ENCODE measurements around the gene HPS1.
A peak's percentile ranks its signal among the peaks of the same experiment; 100 is the strongest.

The HPS1 gene

GRCh38 chr10:98450618-98451017, 3.9 kb upstream of the HPS1 start:
- peaks cover 8% of the 10 kb centered on the region for H3K27me3 Mint-ChIP-seq
- H3K4me3 Mint-ChIP-seq = no peak overlapping the region
- DNase-seq (no peak), ATAC-seq (no peak)
- no peaks in the 10 kb centered on the region for H3K9me3 Mint-ChIP-seq
- H3K27ac Mint-ChIP-seq = no peak overlapping the region
- H3K4me1 Mint-ChIP-seq = peaks cover 12% of the 10 kb centered on the region

- H3K9me3 Mint-ChIP-seq = no peaks in the 10 kb centered on the region
- H3K27me3 Mint-ChIP-seq = peaks cover 8% of the 10 kb centered on the region
- H3K4me3 Mint-ChIP-seq = no peak overlapping the region
- H3K27ac Mint-ChIP-seq = no peak overlapping the region
- ATAC-seq = no peak
- peaks cover 25% of the 10 kb centered on the region for H3K4me1 Mint-ChIP-seq
- DNase-seq = no peak
Measured at GRCh38 chr10:98449287-98449686, 2.6 kb upstream of the HPS1 start.

GRCh38 chr10:98446151-98446660, 529 bp downstream of the HPS1 start:
- Mint-ChIP-seq H3K27ac (peak overlapping the region; percentile 97 to 98), H3K9me3 (no peaks in the 10 kb centered on the region), H3K27me3 (no peaks in the 10 kb centered on the region), H3K4me3 (peak overlapping the region; percentile 95 to 98), H3K4me1 (peaks cover 52% of the 10 kb centered on the region)
- DNase-seq (peak in 1 of 2 donors; percentile 49), ATAC-seq (peak; percentile 64)

GRCh38 chr10:98445200-98445812, 1.4 kb downstream of the HPS1 start:
- H3K4me3 Mint-ChIP-seq = peak overlapping the region; percentile 95 to 98
- ATAC-seq (no peak), DNase-seq (no peak)
- H3K9me3 Mint-ChIP-seq = no peaks in the 10 kb centered on the region
- peaks cover 52% of the 10 kb centered on the region for H3K4me1 Mint-ChIP-seq
- H3K27ac Mint-ChIP-seq = peak overlapping the region; percentile 90
- no peaks in the 10 kb centered on the region for H3K27me3 Mint-ChIP-seq

- H3K9me3 Mint-ChIP-seq = no peaks in the 10 kb centered on the region
- H3K27ac Mint-ChIP-seq = peak overlapping the region; percentile 36 to 38
- ATAC-seq = no peak
- H3K4me3 Mint-ChIP-seq = peak overlapping the region; percentile 28 to 49
- peaks cover 52% of the 10 kb centered on the region for H3K4me1 Mint-ChIP-seq
- H3K27me3 Mint-ChIP-seq = no peaks in the 10 kb centered on the region
- DNase-seq = no peak
Measured at GRCh38 chr10:98444314-98445006, 2.3 kb downstream of the HPS1 start.

GRCh38 chr10:98438715-98439114, 8.0 kb downstream of the HPS1 start:
- no peaks in the 10 kb centered on the region for H3K27me3 Mint-ChIP-seq
- DNase-seq = no peak
- peaks cover 35% of the 10 kb centered on the region for H3K4me1 Mint-ChIP-seq
- no peak overlapping the region for H3K27ac Mint-ChIP-seq
- no peak overlapping the region for H3K4me3 Mint-ChIP-seq
- ATAC-seq = no peak
- no peaks in the 10 kb centered on the region for H3K9me3 Mint-ChIP-seq

GRCh38 chr10:98436704-98437103, 10.0 kb downstream of the HPS1 start:
- ATAC-seq (no peak), DNase-seq (no peak)
- H3K27me3 Mint-ChIP-seq = no peaks in the 10 kb centered on the region
- H3K4me3 Mint-ChIP-seq = no peak overlapping the region
- H3K9me3 Mint-ChIP-seq = no peaks in the 10 kb centered on the region
- H3K4me1 Mint-ChIP-seq = peaks cover 15% of the 10 kb centered on the region
- no peak overlapping the region for H3K27ac Mint-ChIP-seq

- H3K9me3 Mint-ChIP-seq = no peaks in the 10 kb centered on the region
- H3K4me1 Mint-ChIP-seq = peaks cover 10% of the 10 kb centered on the region
- no peak for ATAC-seq
- peak overlapping the region in 1 of 2 donors; percentile 63 for H3K27ac Mint-ChIP-seq
- no peak for DNase-seq
- no peaks in the 10 kb centered on the region for H3K27me3 Mint-ChIP-seq
- no peak overlapping the region for H3K4me3 Mint-ChIP-seq
Measured at GRCh38 chr10:98435178-98435577, 11.6 kb downstream of the HPS1 start.

GRCh38 chr10:98433881-98434732, 12.6 kb downstream of the HPS1 start:
- H3K4me1 Mint-ChIP-seq = peaks cover 10% of the 10 kb centered on the region
- H3K9me3 Mint-ChIP-seq = no peaks in the 10 kb centered on the region
- no peak overlapping the region for H3K27ac Mint-ChIP-seq
- DNase-seq (no peak), ATAC-seq (no peak)
- H3K4me3 Mint-ChIP-seq = no peak overlapping the region
- H3K27me3 Mint-ChIP-seq = no peaks in the 10 kb centered on the region

GRCh38 chr10:98433371-98433770, 13.4 kb downstream of the HPS1 start:
- no peak overlapping the region for H3K4me3 Mint-ChIP-seq
- no peak overlapping the region for H3K27ac Mint-ChIP-seq
- H3K9me3 Mint-ChIP-seq = no peaks in the 10 kb centered on the region
- ATAC-seq (no peak), DNase-seq (no peak)
- H3K27me3 Mint-ChIP-seq = no peaks in the 10 kb centered on the region
- peaks cover 6% of the 10 kb centered on the region for H3K4me1 Mint-ChIP-seq

- H3K27me3 Mint-ChIP-seq = no peaks in the 10 kb centered on the region
- no peak for DNase-seq
- ATAC-seq = no peak
- no peaks in the 10 kb centered on the region for H3K4me1 Mint-ChIP-seq
- no peak overlapping the region for H3K27ac Mint-ChIP-seq
- no peaks in the 10 kb centered on the region for H3K9me3 Mint-ChIP-seq
- H3K4me3 Mint-ChIP-seq = no peak overlapping the region
Measured at GRCh38 chr10:98432330-98432729, 14.4 kb downstream of the HPS1 start.

GRCh38 chr10:98431016-98431415, 15.7 kb downstream of the HPS1 start:
- Mint-ChIP-seq H3K9me3 (no peaks in the 10 kb centered on the region), H3K27ac (peak overlapping the region in 1 of 2 donors; percentile 7), H3K4me1 (no peaks in the 10 kb centered on the region), H3K27me3 (no peaks in the 10 kb centered on the region), H3K4me3 (no peak overlapping the region)
- ATAC-seq (no peak), DNase-seq (no peak)

- ATAC-seq = no peak
- Mint-ChIP-seq H3K4me3 (no peak overlapping the region), H3K4me1 (no peaks in the 10 kb centered on the region), H3K9me3 (no peaks in the 10 kb centered on the region), H3K27me3 (no peaks in the 10 kb centered on the region), H3K27ac (peak overlapping the region in 1 of 2 donors; percentile 81)
- no peak for DNase-seq
Measured at GRCh38 chr10:98430427-98430826, 16.3 kb downstream of the HPS1 start.

- DNase-seq (no peak), ATAC-seq (peak; percentile 35)
- H3K4me3 Mint-ChIP-seq = no peak overlapping the region
- no peaks in the 10 kb centered on the region for H3K9me3 Mint-ChIP-seq
- H3K4me1 Mint-ChIP-seq = no peaks in the 10 kb centered on the region
- no peaks in the 10 kb centered on the region for H3K27me3 Mint-ChIP-seq
- H3K27ac Mint-ChIP-seq = peak overlapping the region in 1 of 2 donors; percentile 27
Measured at GRCh38 chr10:98429320-98430072, 17.2 kb downstream of the HPS1 start.

- Mint-ChIP-seq H3K4me3 (no peak overlapping the region), H3K4me1 (no peaks in the 10 kb centered on the region), H3K27me3 (no peaks in the 10 kb centered on the region), H3K27ac (no peak overlapping the region), H3K9me3 (no peaks in the 10 kb centered on the region)
- peak; percentile 16 for ATAC-seq
- DNase-seq = no peak
Measured at GRCh38 chr10:98427011-98427515, 19.7 kb downstream of the HPS1 start.
